GM19455 (cell line): ENCODE measurements around the gene REV1.
"Not testable (repeated sequence)": the region's sequence is repeated elsewhere in the genome, so short reads cannot be mapped to it uniquely, and the experiment has no call there.

ENCODE experiments used
- ATAC-seq: cut with Tn5 transposase; IDR thresholded peaks from one replicate; pipeline ENCODE4 v1.9.1; 2021; ENCODE audit not compliant: unreplicated experiment

The REV1 gene

DNA sequence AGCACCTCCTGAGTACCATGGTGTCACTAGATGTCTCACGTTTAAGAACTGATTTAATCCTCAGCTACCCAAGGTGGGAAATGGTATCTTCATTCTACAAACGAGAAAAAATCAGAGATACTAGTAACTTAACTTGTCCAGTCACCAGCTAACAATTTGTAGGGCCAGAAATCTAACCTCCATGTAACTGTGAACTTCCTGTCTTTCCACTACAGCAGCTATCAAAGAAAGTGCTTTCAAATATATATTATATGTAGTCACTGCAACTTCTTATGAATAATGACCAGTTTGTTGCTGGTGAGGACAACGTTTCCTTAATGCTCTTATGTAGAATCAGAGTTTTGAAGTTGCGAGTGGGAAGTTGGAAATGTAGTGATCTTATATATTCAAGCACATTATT is 1.9 kb downstream of the REV1 start:
- ATAC-seq, result no peak

DNA sequence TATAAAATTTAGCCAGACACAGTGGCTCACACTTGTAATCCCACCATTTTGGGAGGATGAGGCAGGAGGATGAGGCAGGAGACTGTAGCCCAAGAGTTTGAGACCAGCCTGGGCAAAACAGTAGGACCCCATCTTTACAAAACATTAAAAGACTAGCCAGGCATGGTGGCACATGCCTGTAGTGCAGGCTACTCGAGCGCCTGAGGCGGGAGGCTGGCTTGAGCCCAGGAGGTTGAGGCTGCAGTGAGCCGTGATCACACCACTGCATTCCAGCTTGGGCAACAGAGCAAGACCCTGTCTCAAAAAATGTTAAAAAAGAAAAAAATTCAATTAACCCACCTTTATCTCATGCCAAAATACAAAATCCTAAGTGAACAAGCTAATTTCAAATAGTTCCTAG is 4.0 kb downstream of the REV1 start:
- ATAC-seq, result no peak

DNA sequence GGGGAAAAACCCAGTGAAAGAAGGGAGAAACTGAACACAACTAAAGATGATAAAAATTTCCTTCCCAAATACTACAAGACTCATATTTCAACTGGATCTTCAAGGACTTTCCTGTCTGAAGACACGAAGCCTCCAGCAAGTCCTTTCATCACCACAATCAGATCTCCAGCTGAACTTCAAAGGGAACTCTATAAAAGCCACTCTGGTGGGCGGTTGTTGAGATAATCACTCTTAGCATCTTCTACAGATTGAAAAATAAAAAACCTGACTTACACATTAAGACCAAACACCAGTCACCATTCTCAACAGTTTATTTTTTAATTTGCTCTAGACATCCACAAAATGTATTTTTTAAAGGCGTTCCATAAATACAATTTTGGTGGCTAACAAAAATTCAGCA is 4.4 kb downstream of the REV1 start:
- no peak for ATAC-seq

DNA sequence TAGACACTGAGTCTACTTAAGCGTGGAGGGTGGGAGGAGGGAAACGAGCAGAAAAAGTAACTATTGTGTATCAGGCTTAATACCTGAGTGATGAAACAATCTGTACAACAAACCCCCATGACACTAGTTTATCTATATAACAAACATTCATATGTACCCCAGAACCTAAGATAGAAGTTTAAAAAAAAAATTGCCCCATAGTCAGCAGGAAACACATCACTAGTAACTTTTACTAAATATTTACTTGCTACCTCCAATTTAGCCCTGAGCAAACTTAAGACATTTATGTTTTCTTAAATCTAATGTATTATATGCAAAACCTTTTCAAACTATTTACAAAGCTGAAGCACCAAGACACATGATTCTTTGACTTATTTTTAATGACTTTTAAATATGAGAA is 5.6 kb downstream of the REV1 start:
- no peak for ATAC-seq

DNA sequence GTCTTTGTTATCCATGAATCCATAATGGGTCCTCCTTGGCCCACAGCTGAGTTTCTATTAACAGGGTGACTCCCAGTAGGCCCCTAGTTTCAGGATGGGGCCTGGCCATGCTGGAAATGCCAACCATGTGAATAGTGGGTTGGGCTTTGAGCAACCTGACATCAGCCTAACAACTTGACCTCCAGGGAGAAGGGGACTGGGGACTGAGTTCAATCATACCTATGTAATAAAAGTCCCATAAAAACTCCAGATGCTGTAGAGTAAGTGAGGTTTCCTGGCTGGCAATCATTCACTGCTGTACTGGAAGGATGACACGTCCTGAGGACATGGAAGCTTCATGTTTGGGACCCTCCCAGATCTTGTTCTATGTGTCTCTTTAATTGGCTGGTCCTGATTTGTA is 7.9 kb downstream of the REV1 start:
- no peak for ATAC-seq

DNA sequence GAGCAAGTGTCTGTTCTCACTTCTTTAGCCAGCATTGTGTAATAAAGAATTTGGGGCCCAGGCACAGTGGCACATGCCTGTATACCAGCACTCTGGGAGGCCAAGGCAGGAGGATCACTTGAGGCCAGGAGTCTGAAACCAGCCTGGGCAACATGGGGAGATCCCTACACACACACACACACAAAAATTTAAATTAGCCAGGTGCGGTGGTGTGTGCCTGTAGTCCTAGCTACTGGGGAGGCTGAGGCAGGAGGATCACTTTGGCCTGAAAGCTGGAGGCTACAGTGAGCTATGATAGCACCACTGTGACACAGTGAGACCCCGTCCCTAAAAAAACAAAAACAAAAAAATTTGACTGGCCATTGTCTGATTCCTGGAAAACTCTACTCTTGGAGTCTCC is 8.3 kb downstream of the REV1 start:
- ATAC-seq, result no peak

DNA sequence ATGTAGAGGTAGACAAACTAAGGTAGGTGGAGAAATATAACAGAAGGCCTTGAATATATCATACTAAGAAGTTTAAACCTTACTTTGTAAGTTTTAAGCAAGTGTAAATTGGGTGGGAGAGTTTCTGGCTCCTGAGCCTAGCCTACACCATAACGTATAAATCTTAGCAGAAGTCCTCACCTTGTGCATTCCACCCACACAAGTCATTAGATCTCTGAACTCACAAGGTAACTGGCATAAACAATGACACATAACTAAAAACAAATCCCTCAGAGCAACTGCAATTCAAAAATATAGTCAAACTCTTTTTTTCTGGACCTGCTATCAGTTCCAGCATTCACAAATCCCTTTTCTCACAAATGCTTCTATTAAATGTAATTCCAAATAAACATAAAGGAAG is 9.4 kb downstream of the REV1 start:
- ATAC-seq, result no peak

DNA sequence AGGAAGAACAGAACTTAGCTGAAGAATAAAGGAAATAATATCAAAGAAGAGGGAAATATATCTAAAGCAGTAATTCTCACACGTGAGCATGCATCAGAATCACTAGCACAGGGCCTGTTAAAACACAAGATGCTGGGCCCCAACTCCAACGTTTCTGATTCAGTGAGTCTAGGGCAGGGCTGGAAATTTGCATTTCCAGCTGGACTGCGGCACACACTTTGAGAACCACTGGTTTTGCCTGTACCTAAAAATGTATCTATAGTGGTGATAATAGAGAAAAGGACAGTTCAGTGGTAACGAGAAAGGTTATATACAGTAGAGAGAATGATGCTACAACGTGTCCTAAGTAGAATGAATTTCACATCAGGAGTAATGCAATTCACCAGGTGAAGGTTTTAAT is 11.2 kb downstream of the REV1 start:
- no peak for ATAC-seq

DNA sequence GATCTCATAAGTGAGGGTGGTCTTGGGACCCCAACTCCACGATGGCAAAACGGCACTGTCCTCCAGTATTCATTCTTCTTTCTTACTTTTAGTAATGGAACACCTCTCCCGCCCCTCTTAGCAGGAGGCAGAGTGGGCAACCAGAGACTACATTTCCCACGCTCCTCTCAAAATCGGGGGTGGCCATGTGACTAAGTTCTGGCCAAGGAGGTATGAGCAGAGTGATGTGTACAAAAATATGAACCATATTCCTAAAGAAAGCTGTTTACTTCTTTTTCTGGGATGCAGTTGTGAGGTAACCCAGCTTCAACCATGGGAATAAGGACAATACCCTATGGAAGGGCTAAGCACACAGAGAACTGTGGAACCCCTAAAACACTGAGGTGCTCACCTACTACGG is 12.8 kb downstream of the REV1 start:
- ATAC-seq, result no peak

DNA sequence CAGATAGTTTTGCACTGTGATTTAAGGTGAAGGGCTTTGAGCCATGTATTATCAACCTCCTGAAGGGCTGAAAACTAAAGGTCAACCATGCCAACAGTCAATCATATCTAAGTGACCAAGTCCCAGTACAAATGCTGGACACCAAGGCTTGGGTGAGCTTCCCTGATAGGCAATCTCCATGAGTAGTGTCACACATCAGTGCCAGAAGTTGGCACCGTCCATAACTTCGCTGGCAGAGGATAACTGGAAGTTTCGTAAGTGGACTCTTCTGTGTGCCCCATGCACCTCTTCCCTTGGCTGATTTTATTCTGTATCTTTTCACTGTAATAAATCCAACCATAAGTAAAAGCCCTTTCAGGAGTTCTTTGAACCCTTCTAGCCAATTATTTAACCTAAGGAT is 13.2 kb downstream of the REV1 start:
- no peak for ATAC-seq

DNA sequence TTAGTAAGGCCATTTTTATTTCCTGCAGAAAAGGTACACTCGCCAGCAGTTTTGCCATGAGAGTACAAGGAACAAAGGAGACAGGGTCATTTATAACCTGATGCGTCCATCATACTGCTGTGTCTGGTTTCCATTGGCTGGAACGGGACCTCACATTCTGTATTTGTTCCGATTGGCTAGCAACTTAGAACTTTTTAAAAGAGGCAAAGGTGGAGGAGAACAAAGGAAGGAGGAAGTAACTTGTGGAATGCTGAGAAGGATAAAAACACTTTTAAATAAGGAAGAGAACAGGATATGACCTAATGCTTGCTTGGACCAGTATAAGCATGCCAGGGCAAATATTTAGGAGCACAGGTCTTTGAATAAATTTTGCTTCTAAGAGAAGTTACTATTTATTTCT is 14.7 kb downstream of the REV1 start:
- ATAC-seq, result not testable (repeated sequence)

DNA sequence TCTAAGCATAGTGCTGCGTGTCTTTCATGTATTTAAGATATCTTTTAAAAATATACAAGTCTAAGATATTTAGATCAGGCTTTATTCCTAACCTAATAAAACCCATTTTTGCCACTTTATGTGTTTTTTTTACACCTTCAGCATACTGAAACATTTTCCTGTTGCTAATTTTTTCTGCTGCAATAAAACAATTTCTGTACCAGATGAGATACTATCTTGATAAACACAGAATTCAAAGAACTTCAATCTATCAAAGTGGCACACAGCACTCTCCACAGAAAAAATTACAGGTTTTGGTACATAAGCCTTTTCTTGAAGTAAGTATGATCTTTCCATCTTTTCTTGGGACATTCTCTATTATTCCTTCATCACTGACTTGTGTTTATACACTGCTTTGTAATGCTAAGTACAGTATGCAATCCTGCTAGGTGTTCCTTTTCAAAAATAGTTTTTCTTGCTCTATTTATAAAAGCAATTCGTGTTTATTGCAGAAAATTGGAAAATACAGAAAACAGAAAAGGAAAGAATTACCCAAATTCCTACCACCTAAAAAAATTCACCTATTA is 16.2 kb downstream of the REV1 start:
- no peak for ATAC-seq

DNA sequence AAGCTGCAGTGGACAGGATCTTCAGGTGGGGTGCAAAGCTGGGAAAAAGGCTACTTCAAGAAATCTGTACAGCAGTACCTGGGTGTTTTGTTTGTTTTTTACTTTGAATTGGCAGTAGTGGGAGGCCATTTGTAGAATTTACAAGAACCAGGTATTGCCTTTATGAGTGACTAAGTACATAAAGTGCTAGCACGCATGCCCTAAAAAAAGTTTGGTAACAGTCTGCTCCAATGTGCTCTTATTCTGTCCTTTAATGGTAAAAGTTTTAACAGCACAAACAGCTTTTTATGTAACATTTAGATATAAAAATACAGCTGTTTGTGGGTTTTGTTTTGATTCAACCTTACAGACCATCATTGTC is 17.2 kb downstream of the REV1 start:
- ATAC-seq, result no peak

DNA sequence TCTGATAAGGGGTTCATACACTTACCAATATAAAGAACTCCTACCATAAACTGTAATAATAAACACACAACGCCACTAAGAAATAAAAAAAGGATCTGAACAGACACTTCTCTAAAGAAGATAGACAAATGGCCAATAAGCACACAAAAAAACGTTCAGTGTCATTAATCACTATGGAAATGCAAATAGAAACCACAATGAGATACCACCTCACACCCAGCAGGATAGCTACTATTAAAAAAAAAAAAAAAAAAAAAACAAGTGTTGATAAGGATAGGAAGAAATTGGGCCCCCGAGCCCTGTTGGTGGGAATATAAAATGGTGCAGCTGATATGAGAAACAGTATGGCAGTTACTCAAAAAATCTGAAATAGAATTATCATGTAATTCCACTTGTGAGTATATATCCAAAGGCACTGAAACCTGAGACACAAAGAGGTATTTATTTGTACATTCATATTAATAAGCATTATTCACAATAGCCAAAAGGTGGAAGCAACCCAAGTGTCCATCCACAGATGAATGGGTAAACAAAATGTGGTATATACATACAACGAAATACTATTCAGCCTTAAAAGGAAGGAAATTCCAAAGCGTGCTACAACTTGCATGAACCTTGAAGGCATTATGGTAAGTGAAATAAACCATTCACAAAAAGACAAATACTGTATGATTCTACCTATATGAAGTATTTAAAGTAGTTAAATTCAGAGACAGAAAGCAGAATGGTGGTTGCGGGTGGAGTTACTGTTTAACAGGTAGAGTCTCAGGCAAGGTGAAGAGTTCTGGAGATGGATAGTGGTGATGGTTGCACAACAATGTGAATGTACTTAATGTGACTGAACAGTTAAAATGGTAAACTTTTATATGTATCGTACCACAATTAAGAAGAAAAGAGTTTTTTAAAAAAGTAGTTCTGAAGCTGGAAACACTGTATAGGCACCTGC is 17.9 kb downstream of the REV1 start:
- no peak for ATAC-seq

DNA sequence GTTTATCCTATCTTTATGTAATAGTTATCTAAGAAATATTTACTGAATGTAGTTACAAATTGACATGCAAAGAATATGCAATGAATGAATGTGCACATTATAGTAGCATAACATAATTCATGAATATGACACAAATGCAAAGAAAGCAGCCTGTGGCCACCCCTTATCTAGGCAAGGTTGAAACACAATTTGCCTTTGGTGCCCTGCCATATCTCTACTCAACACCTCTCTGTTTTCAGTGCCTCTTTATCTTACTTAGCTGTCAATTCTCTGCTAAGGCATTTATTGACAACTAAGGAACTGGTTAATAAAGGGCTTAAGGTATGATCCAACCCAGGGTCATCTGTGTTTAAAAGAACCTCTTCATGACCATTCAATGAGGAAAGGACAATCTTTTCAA is 18.9 kb downstream of the REV1 start:
- ATAC-seq, result no peak

DNA sequence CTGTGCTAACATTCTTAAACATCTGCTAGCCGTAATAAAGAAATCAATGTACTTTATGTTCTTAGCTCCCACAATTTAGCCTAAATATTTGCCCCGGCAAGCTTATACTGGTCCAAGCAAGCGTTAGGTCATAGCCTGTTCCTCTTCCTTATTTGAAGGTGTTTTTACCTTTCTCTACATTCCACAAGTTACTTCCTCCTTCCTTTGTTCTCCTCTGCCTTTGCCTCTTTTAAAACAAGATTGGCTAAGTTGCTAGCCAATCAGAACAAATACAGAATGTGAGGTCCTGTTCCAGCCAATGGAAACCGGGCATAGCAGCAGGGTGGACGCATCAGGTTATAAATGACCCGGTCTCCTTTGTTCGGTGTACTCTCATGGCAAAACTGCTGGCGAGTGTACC is 19.4 kb downstream of the REV1 start:
- not testable (repeated sequence) for ATAC-seq

DNA sequence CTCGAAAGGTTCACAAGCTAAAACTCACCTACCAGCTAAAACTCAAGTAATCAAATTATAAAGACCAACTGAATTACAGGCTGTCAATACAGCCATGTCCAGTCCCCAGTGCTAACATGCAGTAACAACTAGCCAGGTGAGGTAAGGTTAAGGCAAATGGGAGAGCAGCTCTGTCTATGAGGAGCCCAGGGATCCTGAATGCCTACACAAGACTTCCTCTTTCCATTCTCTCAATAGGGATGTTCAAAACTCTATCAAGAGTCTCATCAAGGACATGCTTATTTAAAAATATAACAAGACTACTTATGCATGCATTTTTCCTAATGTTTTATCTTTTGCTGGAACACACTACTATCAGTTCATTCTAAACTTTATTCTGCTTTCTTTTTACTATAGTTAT is 20.4 kb downstream of the REV1 start:
- no peak for ATAC-seq

DNA sequence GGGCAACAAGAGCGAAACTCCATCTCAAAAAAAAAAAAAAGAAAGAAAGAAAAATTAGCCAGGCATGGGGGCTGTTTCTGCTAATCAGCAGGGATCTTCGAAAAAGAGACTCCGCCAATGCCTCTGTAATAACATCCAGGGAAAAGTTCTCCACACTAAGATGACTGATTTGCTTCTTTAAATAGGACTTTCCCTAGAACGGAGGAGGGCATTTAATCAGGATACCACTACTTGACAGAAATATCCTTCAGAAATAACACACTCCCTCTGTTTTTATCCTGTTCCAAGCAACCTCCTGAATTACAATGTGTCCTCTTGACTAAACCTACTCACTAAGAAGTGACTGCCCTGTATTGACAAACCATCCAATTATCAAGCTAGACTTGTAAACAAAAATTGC is 21.7 kb downstream of the REV1 start:
- ATAC-seq, result no peak

DNA sequence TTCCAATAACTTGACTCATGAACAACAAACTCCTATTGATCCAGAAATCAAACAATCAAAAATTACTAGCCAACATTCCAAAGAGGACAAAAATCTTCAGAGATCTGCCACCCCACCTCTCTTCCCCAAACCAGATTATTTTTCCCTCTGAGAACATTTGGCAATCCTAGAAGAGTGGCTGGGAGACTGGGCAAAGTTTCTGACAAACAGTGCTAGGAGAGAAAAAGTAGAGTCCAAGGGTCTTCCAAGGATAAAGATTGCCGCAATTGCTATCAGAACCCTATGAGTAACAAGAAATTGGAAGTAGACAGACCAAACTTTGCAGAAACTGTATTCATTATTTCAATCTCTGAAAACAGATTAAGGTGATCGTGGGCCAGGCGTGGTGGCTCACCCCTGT is 22.4 kb downstream of the REV1 start:
- ATAC-seq, result no peak

DNA sequence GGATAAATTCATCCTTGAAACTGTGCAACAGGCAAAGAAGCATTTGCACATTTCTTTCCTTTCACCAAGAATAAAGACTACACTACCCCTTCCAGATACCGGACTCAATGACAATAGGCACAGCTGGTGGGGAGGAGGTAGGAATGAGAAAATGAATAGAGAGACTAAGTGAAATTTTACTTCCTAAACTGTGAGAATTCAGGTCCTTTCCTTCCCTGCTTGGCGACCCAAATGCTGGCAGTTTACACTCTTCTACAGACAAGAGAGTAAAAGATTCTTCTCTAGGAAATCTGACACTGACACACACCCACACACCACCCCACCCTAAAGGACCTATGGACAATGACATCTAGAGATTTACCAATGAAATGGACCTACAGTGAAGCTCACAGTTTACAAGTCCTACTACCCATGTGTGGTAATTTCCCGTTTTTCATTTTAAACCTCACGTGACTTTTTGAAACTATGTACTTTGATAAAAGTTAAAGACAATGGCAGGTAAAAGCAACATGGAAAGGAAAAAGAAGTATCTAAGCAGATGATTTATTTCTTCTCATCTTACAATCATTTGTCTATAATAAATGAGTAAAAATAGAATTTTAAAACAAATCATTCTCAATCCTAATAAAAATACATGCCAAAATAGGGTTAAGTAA is 27.9 kb downstream of the REV1 start:
- ATAC-seq, result no peak

DNA sequence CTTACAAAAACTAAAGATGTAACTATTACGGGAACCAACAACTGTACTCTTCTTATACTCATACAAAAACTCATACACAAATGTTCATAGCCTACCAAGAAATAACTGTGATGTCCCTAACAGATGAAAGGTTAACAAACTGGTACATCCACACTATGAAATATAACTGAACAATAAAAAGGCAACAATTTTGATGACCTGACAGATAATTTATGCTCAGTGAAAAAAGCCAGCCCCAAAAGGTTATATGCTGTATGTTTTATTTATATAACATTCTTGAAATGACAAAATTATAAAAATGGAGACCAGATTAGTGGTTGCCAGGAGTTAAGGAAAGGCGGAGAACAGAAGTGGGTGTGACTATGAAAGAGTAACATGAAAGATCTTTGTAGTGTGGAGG is 31.3 kb downstream of the REV1 start:
- ATAC-seq, result no peak

DNA sequence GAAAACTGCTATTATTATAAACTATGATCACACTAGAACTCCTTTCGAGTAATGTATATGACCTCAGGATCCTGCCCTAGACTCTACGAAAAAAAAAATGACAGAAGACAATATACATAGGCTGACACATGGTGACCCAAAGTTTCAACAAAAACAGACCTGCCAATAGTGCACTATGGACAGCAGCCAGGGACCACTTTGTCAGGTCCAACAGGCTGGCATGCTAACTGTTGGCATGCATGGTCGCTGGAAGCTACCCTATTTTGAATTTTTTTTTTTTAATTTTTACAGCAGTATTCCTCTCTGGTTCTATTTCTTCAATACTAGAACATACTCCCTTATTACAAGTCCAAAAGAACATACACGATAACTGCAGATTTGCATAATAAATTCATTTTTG is 38.1 kb downstream of the REV1 start:
- no peak for ATAC-seq
